Epithelial cell of proximal tubule (primary cell): Measurements from ENCODE around the gene C14orf93. TPM values are rescaled to one million over a fixed set of nuclear protein-coding genes. Genes with fewer than 3 reads are reported as not detected.
A peak's percentile ranks its signal among the peaks of the same experiment; 100 is the strongest.

Experiments
- DNase-seq: peaks from one replicate; pipeline ENCODE4 v3.0.0-alpha.2; 2011; ENCODE audit warnings: low read depth
- H3K4me3 ChIP-seq: 2 replicates; pipeline ENCODE4 v1.5.1; 2011; ENCODE audit warnings: low read depth, mild to moderate bottlenecking, low read length
- CTCF ChIP-seq: conservative IDR thresholded peaks from 2 replicates; pipeline ENCODE4 v1.5.1; 2012; ENCODE audit warnings: low read depth, mild to moderate bottlenecking, low read length
- total RNA-seq: library from RNA; depleted of rRNA; stranded (reverse); fragments of >200 nt; gene quantifications from 2 replicates; pipeline ENCODE4 v1.2.3, GENCODE V29; 2015

C14orf93 gene
- total RNA-seq, 1 donor from 2014 or later: 9.4 TPM

- no peak overlapping the region for H3K4me3 ChIP-seq
- TF ChIP-seq CTCF: no peak
- DNase-seq: no peak
These were observed 33.8 kb upstream of the C14orf93 start for GRCh38 chr14:23043754-23044153.

GRCh38 chr14:23043145-23043544, 33.2 kb upstream of the C14orf93 start:
- no peak for DNase-seq
- TF ChIP-seq CTCF: no peak
- H3K4me3 ChIP-seq: no peak overlapping the region

GRCh38 chr14:23042162-23042965, 32.4 kb upstream of the C14orf93 start, which contains the start of gene PSMB11:
Gene PSMB11 (plus strand): TSS chr14:23042212. CDS start chr14:23042226, 14 bp downstream.
- H3K4me3 ChIP-seq: no peak within 1 kb of the TSS
- DNase-seq: no peak
- no peak for TF ChIP-seq CTCF

- DNase-seq: no peak
- no peak for TF ChIP-seq CTCF
- no peak overlapping the region for H3K4me3 ChIP-seq
These were observed 31.8 kb upstream of the C14orf93 start for GRCh38 chr14:23041729-23042128.

GRCh38 chr14:23040100-23040499, 30.2 kb upstream of the C14orf93 start:
- no peak overlapping the region for H3K4me3 ChIP-seq
- no peak for DNase-seq
- TF ChIP-seq CTCF: no peak

- no peak for DNase-seq
- peak overlapping the region; percentile 88 for H3K4me3 ChIP-seq
- TF ChIP-seq CTCF: no peak
These were observed 25.6 kb upstream of the C14orf93 start for GRCh38 chr14:23035303-23036144.
